CD4-positive, alpha-beta T cell treated with Interleukin-17A for 4 hours (primary cell): ENCODE data around the gene SERPINE2.
"Not testable (repeated sequence)": the region's sequence is repeated elsewhere in the genome, so short reads cannot be mapped to it uniquely, and the experiment has no call there.

Source experiments
- DNase-seq: peaks from one replicate; pipeline ENCODE4 v3.0.0-alpha.2; 2020; ENCODE audit warnings: mixed read lengths

The SERPINE2 gene

GRCh38 chr2:224009605-224010315, 29.3 kb downstream of the SERPINE2 start:
- DNase-seq, result no peak

- DNase-seq, result no peak
Measured at GRCh38 chr2:224008702-224009261, 30.3 kb downstream of the SERPINE2 start.

DNA sequence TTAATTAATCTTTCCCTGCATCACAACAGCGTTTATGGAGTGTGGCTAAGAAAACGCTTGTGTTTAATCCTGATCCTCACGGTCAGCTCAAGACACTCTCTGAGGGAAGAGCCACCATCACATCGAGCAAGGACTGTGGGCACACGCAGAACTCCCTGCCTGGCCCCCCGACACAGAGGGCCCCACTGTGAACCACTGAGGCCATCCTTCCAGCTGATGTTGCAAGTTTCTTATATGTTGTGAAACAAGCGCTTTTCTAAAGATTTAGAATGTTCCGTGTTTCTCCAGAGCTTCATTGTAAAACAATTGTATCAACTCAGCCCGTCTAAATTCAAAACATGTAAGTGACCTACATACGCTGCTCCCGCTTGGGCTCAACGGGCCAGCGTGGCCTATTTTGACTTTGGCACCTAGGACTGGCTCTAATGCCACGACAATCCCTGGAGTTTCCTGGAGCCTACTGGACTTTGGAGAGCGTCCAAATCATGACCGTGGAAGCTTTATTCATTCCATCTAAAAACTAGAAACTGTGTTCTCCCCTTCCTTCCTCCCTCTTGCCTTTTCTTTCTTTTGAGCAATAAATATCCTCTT, 34.9 kb downstream of the SERPINE2 start:
- DNase-seq, result no peak

- not testable (repeated sequence) for DNase-seq
Measured at GRCh38 chr2:224000662-224001061, 38.4 kb downstream of the SERPINE2 start.

- no peak for DNase-seq
Measured at GRCh38 chr2:223999862-224000261, 39.2 kb downstream of the SERPINE2 start.

DNA sequence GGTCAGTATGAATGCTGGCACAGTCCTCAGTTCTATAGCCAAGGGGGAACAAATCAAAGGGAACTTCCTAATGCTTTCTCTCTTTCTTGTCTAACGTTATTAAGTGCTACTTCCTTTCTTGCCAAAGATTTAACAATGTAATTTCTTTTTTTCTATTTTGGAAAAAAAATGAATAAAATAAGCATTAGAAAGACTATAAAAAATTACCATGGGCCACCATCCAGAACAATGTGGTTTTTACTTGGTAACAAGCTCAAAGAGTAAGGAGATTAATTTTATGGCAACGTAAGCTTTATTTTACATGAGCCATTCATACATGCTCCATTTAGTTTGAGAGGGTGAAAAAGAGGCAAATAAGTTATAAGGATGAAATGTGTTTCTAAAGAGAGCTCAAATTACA, 40.1 kb downstream of the SERPINE2 start:
- DNase-seq, result no peak

DNA sequence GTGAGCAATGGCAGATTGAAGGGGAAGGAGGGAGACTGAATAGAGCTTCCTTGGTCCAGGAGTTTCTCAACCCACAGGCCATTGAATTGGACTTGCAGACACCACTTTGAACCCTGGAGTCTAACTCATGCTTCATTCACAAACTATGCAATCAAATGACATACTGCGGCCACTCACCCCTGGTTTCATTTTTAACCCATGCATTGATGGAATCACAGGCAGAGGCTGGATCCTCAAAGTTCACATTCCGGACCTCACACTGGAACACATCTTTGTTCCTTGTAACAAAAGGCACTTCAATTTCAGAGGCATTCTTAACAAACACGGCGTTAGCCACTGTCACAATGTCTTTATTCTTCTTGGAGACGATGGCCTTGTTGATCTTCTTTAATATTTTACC, 41.1 kb downstream of the SERPINE2 start:
- DNase-seq, result no peak

- no peak for DNase-seq
Measured at GRCh38 chr2:223996391-223996790, 42.7 kb downstream of the SERPINE2 start.

GRCh38 chr2:223995569-223995968, 43.5 kb downstream of the SERPINE2 start:
- no peak for DNase-seq

DNA sequence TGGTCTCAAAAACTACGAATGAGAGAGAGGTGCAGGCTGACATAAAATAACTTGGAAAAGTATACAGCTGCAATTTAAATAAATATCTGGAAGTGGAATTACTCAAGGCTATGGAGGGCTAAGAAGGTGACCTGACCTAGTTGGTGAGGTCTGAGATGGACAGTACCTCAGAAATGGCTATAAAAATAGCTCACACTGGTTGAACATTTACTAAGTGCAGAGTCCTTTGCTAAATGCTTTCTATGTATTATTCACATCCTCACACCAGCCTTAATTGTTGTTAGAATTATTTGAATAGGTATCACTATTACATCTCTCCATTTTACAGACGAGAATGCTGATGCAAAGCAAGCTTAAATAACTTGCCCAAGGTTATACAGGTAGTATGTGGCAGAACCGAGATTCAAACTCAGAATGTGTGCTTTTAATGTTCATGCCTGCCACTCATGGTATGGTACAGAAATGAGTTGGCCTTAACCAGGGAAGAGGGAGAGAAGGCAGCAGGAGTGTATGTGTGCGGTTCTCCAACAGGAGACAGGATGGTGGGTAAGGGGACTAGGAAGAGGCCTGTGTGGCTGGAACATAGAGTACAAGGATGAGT, 44.4 kb downstream of the SERPINE2 start:
- no peak for DNase-seq

GRCh38 chr2:223993634-223994232, 45.4 kb downstream of the SERPINE2 start:
- DNase-seq, result peak; percentile 71

DNA sequence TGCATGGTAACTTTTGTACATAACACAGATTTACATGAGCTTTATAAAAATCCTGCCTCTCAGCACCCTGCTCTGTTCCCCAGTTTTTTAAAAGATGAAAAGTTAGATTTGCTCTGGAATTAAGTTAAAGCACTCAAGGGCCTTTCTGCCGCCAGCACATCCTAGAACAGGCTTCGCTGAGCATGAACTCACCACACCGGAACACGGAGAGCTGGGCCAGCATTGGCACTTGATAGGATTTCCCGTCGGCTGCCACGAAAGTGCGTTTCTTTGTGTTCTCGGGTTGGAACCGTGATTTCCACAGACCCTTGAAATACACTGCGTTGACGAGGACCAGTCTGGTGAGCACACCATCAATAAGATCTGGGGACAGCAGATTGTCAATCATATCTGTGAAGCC, 47.5 kb downstream of the SERPINE2 start:
- no peak for DNase-seq

DNA sequence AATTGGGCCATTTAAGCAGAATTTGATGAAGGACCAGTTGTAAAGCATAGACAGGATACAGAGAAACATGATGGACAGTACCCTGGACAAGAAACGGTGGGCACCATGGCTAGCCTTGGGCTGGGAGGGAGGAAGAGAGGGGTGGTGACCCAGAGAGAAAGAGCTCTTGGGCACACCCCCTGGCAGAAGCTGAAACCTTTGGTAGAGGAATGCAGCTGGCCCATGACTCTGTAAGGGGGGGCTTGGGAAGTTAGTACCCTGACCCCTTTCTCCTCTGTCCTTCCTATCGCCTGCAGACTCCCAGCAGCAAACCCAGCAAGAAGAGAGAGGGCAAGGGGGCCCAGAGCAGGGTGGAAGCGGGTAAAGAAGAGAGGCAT, 49.2 kb downstream of the SERPINE2 start:
- no peak for DNase-seq

DNA sequence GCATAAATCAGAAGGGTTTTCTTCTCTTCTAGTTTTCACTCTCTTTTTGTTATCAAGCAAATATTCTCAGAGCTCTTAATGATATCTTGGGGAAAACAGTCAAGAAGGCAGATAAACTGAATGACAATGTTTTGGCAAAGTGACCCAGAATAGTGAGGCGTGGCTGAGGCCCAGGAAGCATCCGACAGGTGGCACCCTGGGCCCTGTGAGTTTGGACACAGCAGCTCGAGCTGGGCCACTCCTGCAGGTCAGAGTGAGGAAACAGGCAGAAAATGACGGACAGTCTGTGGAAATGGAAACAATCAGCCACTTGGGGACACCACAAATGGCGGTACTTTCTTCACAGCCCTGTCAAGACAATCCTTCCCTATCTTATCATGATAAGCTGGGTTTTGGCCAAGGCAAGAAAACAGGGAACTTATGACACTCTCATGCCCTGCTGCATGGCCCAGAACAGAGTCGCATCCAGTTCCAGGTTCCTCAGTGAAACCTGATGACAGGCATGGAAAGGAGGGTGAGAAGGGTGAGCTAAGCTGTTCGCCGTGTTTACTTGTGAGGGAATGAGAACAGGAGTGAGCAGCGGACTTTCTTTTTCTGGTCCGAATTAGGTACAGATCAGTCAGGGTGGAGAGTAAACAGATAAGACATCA, 49.8 kb downstream of the SERPINE2 start:
- no peak for DNase-seq

- DNase-seq, result no peak
Measured at GRCh38 chr2:223981241-223981640, 57.8 kb downstream of the SERPINE2 start.

- no peak for DNase-seq
Measured at GRCh38 chr2:223980803-223981202, 58.3 kb downstream of the SERPINE2 start.

- DNase-seq, result no peak
Measured at GRCh38 chr2:223980397-223980735, 58.7 kb downstream of the SERPINE2 start.

- no peak for DNase-seq
Measured at GRCh38 chr2:223979730-223980396, 59.2 kb downstream of the SERPINE2 start.

- no peak for DNase-seq
Measured at GRCh38 chr2:223978451-223978850, 60.6 kb downstream of the SERPINE2 start.

GRCh38 chr2:223976635-223977226, 62.4 kb downstream of the SERPINE2 start:
- DNase-seq, result no peak

DNA sequence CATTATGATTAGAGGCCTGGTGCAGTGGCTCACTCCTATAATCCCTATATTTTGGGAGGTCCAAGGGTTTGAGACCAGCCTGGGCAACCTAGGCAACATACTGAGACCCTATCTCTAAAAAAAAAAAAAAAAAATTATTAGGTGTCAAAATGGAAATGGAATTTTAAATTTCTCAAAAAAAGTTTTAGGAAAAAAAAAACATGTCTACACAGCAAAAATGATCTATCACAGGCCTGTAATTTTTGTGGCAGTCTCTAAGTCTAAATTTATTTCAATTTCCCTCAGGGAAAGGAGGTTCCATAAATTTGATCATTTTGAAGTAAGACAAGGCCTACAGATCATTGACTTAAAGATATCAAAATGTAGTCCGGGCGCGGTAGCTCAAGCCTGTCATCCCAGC, 65.5 kb downstream of the SERPINE2 start:
- no peak for DNase-seq

GRCh38 chr2:223972656-223973102, 66.4 kb downstream of the SERPINE2 start:
- DNase-seq, result no peak
